Uterus (tissue), 4 donors: ENCODE results near the gene COQ3. TPM values are rescaled to one million over a fixed set of nuclear protein-coding genes. Genes with fewer than 3 reads are reported as not detected.

ENCODE experiments used
- DNase-seq, 2 donors: peaks; one replicate each; pipeline ENCODE4 v3.0.0-alpha.2; 2019 to 2020
- H3K27ac ChIP-seq, 2 donors: fragments of 200-600 bp; sonication (generic); 1 replicate in 1 of 2; 2 replicates in 1 of 2; pipeline ENCODE4 v1.5.1; 2016 to 2018
- H3K27me3 ChIP-seq, 2 donors: fragments of 200-600 bp; sonication (generic); one replicate each; pipeline ENCODE4 v1.5.1; 2018 to 2019; ENCODE audit warnings: control low read depth in 1 of 2
- H3K36me3 ChIP-seq, 2 donors: fragments of 200-600 bp; sonication (generic); one replicate each; pipeline ENCODE4 v1.5.1; 2019; ENCODE audit warnings: control low read depth in 1 of 2
- H3K4me1 ChIP-seq, 2 donors: fragments of 200-600 bp; sonication (generic); one replicate each; pipeline ENCODE4 v1.5.1; 2018 to 2019; ENCODE audit warnings: control low read depth in 1 of 2
- H3K4me3 ChIP-seq, 2 donors: fragments of 200-600 bp; sonication (generic); 1 replicate in 1 of 2; 2 replicates in 1 of 2; pipeline ENCODE4 v1.5.1; 2018 to 2019; ENCODE audit warnings: mild to moderate bottlenecking in 1 of 2
- H3K9me3 ChIP-seq, 2 donors: fragments of 200-600 bp; sonication (generic); one replicate each; pipeline ENCODE4 v1.5.1; 2019; ENCODE audit warnings: control low read depth in 1 of 2
- POLR2A ChIP-seq, 2 donors: fragments of 450-650 bp; IDR thresholded peaks; one replicate each; pipeline ENCODE4 v1.6.1; 2016; ENCODE audit warnings: antibody characterized with exemption in 2 of 2, mild to moderate bottlenecking in 1 of 2, moderate library complexity in 1 of 2
- intact Hi-C: fragments of 100-400 bp; cut with DNase I; formaldehyde crosslinking; loops from one replicate; pipeline ENCODE4 v1.15.1; 2023; ENCODE audit warnings: low total_unique reads
- total RNA-seq, 4 donors: library from RNA; depleted of rRNA in 3 of 4; stranded (reverse); fragments of >200 nt in 3 of 4; gene quantifications; one replicate each; pipeline versions ENCODE4 v1.1.0 to v1.2.4, GENCODE V29; 2014 to 2023
- TF ChIP-seq, protein P1 (sequence below), 4 experiments: fragments of 200-600 bp in 2 of 4; fragments of 450-650 bp in 2 of 4; sonication (generic) in 2 of 4; IDR thresholded peaks; one replicate each; pipeline ENCODE4 v1.5.1; 2016 to 2019; ENCODE audit warnings: antibody characterized with exemption in 4 of 4, mild to moderate bottlenecking in 2 of 4, moderate library complexity in 1 of 4
- donor health status: DM: yes; HTN: yes; CAD: no.

The COQ3 gene
- total RNA-seq, 4 donors from 2014 or later: 0.77 to 31.8 (median 6.2) TPM

DNA sequence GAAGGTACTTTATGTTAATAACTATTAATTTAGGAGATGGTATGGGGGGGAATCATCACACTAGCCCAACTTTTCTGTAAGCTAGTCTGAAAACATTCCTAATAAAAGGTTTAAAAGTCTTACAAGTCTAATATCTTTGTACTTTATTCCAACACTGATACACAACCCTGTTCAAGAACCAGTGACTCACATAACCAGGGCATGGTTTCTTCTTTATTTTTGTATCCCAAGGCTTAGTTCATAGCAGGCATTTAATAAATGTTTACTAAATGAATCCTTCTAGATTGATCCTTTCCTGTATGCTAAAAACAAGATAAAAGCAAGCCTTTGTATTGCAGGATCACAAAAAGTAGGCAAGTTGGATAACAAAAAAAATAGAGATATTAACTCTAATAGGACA is 21.5 kb upstream of the COQ3 start:
- Histone ChIP-seq H3K9me3 (no peaks in the 10 kb centered on the region), H3K4me3 (no peak overlapping the region), H3K4me1 (peaks cover 0 to 4% of the 10 kb centered on the region in 2 donors), H3K36me3 (no peaks in the 10 kb centered on the region), H3K27ac (no peak overlapping the region), H3K27me3 (no peaks in the 10 kb centered on the region)
- TF ChIP-seq, protein P1, sequence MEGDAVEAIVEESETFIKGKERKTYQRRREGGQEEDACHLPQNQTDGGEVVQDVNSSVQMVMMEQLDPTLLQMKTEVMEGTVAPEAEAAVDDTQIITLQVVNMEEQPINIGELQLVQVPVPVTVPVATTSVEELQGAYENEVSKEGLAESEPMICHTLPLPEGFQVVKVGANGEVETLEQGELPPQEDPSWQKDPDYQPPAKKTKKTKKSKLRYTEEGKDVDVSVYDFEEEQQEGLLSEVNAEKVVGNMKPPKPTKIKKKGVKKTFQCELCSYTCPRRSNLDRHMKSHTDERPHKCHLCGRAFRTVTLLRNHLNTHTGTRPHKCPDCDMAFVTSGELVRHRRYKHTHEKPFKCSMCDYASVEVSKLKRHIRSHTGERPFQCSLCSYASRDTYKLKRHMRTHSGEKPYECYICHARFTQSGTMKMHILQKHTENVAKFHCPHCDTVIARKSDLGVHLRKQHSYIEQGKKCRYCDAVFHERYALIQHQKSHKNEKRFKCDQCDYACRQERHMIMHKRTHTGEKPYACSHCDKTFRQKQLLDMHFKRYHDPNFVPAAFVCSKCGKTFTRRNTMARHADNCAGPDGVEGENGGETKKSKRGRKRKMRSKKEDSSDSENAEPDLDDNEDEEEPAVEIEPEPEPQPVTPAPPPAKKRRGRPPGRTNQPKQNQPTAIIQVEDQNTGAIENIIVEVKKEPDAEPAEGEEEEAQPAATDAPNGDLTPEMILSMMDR (IDR thresholded peaks at IDR 0.05): no peak
- no peak for TF ChIP-seq POLR2A (IDR thresholded peaks at IDR 0.05)
- intact Hi-C loops: no loop called here
- no peak for DNase-seq

DNA sequence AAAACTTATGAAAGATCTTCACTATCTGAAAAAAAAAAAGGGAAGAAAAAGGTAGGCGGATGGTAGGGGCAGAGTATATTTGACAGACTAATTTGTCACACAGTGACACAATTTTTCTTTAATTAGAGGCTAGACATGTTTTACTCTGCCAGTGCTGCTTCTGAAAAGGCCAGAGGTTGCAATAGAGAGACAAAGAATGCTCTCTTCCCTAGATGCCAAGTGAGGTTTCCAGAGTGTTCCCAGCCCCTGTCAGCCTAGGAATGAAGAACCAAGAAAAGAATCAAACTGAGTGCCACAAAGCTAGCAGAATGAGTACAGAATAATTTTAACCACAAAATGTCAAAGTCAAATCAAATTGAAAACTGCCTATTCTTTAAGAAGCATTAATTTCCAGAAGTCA is 18.1 kb upstream of the COQ3 start:
- Histone ChIP-seq H3K9me3 (no peaks in the 10 kb centered on the region), H3K4me3 (no peak overlapping the region), H3K27me3 (no peaks in the 10 kb centered on the region), H3K27ac (no peak overlapping the region), H3K4me1 (no peaks in the 10 kb centered on the region), H3K36me3 (no peaks in the 10 kb centered on the region)
- intact Hi-C loops: no loop called here
- no peak for TF ChIP-seq POLR2A (IDR thresholded peaks at IDR 0.05)
- TF ChIP-seq, protein P1 (IDR thresholded peaks at IDR 0.05): no peak
- DNase-seq: no peak

DNA sequence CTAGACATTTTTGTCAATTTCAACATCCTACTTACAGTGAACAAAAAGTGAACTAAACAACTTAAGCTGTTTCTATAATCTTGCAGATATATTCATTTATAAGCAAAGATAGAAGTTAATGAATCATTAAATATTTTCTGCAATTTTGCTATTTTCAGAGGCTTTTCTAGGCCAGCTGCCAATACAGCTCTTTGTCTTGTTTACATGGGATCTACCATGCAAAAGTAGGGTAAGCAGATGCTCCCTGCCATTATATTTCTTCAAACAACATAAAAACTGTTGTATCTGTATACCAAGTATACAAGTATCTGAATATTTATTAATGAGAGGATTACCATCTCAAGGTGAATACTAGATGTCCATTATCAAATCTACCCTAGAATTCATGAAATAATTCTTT is 15.7 kb upstream of the COQ3 start:
- H3K36me3 ChIP-seq: no peaks in the 10 kb centered on the region
- intact Hi-C loops: no loop called here
- no peak for DNase-seq
- H3K4me3 ChIP-seq: no peak overlapping the region
- H3K9me3 ChIP-seq: no peaks in the 10 kb centered on the region
- no peaks in the 10 kb centered on the region for H3K4me1 ChIP-seq
- no peak overlapping the region for H3K27ac ChIP-seq
- H3K27me3 ChIP-seq: no peaks in the 10 kb centered on the region
- TF ChIP-seq, protein P1 (IDR thresholded peaks at IDR 0.05): no peak
- no peak for TF ChIP-seq POLR2A (IDR thresholded peaks at IDR 0.05)

DNA sequence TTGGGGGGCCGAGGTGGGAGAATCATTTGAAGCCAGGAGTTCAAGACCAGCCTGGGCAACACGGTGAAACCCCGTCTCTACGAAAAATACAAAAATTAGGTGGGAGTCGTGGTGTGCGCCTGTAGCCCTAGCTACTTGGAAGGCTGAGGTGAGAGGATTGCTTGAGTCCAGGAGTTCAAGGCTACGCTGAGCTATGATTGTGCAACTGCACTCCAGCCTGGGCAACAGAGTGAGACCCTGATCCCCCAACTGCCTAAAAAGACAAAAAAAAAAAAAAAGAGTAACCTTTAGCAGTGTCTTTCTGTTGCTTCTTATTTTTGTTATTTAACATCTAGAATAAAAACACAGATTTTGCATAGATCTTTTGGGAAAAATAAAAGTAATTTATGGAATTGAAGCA is 13.1 kb upstream of the COQ3 start:
- H3K4me3 ChIP-seq: no peak overlapping the region
- no peaks in the 10 kb centered on the region for H3K9me3 ChIP-seq
- no peak for TF ChIP-seq POLR2A (IDR thresholded peaks at IDR 0.05)
- TF ChIP-seq, protein P1 (IDR thresholded peaks at IDR 0.05): no peak
- no peaks in the 10 kb centered on the region for H3K4me1 ChIP-seq
- no peaks in the 10 kb centered on the region for H3K36me3 ChIP-seq
- intact Hi-C loops: no loop called here
- DNase-seq: no peak
- H3K27ac ChIP-seq: no peak overlapping the region
- H3K27me3 ChIP-seq: no peaks in the 10 kb centered on the region

DNA sequence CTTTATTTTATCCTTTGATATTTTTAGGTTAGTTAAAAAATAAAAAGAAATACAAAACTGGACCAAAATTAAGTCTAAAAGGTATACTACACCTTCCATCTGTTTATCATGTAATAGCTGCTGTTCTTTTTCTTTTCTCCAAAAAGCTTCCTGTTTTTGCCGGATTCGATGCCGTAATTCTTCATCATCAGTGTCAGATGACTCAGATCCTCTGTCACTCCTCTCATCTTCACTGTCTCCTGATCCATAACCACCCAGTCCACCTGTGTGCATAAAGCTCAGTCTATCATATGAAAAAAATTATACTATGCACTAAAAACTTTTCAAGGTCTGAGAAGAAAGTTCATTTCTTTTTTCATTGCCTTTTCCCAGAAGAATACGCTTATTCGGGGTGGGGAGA is 8.5 kb upstream of the COQ3 start:
- H3K4me3 ChIP-seq: no peak overlapping the region
- TF ChIP-seq, protein P1 (IDR thresholded peaks at IDR 0.05): no peak
- TF ChIP-seq POLR2A (IDR thresholded peaks at IDR 0.05): no peak
- DNase-seq: no peak
- intact Hi-C loops: no loop called here
- no peaks in the 10 kb centered on the region for H3K4me1 ChIP-seq
- H3K27ac ChIP-seq: no peak overlapping the region
- no peaks in the 10 kb centered on the region for H3K9me3 ChIP-seq
- H3K36me3 ChIP-seq: no peaks in the 10 kb centered on the region
- no peaks in the 10 kb centered on the region for H3K27me3 ChIP-seq
